Activated CD8-positive, alpha-beta memory T cell treated with anti-CD3 and anti-CD28 coated beads, Interleukin-2, amount 10 ng/mL, durations not matched to agents 7 days and 5 days (primary cell): ENCODE results near the gene NCF1. TPM values are rescaled to one million over a fixed set of nuclear protein-coding genes. Genes with fewer than 3 reads are reported as not detected.
"Not testable (repeated sequence)": the region's sequence is repeated elsewhere in the genome, so short reads cannot be mapped to it uniquely, and the experiment has no call there.

Experiments used
- ATAC-seq: fragments of 150-1000 bp; cut with Tn5 transposase; one replicate; pipeline ENCODE4 v1.10.0; 2021; ENCODE audit warnings: moderate library complexity
- CTCF ChIA-PET: fragments of 350-600 bp; sonication (Branson Sonifier 250); formaldehyde crosslinking; loops from one replicate; lab custom pipeline; 2021; ENCODE audit warnings: antibody characterized with exemption; lab: Charles Lee
- DNase-seq: peaks from one replicate; pipeline ENCODE4 v3.0.0-alpha.2; 2020
- H3K27ac Mint-ChIP-seq: one replicate; pipeline ENCODE4 v1.8.0; 2021; ENCODE audit warnings: mild to moderate bottlenecking, mixed read lengths
- H3K27me3 Mint-ChIP-seq: one replicate; pipeline ENCODE4 v1.8.0; 2021; ENCODE audit warnings: mixed read lengths
- H3K36me3 Mint-ChIP-seq: one replicate; pipeline ENCODE4 v1.8.0; 2021; ENCODE audit warnings: mild to moderate bottlenecking, mixed read lengths
- H3K4me1 Mint-ChIP-seq: one replicate; pipeline ENCODE4 v1.8.0; 2021; ENCODE audit warnings: mixed read lengths
- H3K4me3 Mint-ChIP-seq: one replicate; pipeline ENCODE4 v1.8.0; 2021; ENCODE audit warnings: mild to moderate bottlenecking, moderate library complexity, mixed read lengths
- H3K9me3 Mint-ChIP-seq: one replicate; pipeline ENCODE4 v1.8.0; 2022; ENCODE audit warnings: low read depth, mixed read lengths
- total RNA-seq, 2 experiments: library from RNA; stranded (reverse); gene quantifications; one replicate each; pipeline ENCODE4 v1.2.3, GENCODE V29; 2021

NCF1 gene
- total RNA-seq, 2 experiments from 2014 or later = 0.30 to 0.35 TPM

DNA sequence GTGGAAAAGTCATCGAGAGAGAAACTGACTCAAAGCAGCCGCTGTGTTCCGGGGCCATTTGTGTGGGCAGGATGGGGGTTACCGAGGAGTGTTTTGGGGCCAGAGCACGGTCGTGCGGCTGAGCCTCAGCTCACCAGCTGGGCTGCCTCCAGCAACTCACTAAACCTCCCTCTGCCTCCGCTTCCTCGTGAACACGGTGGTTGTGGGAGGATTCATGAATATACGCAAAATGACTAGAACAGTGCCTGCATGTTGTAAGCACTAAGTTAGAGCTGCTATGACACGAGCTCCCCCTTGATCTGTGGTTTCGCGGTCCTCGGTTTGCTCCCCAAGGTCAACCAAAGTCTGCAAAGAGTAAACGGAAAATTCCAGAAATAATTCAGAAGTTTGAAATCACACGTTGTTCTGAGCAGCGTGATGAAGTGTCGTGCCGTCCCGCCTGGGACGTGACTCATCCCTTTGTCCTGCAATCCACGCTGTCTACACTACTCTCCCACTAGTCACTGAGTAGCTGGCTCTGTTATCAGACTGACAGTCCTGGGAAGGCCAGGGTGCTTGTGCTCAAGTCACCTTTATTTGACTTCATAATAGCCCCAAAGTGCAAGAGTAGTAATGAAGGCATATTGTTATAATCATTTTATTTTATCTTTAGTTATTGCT is 46.5 kb downstream of the NCF1 start:
- peak; percentile 68 for ATAC-seq
- H3K36me3 Mint-ChIP-seq, H3K4me1 Mint-ChIP-seq, H3K4me3 Mint-ChIP-seq, H3K27ac Mint-ChIP-seq, H3K9me3 Mint-ChIP-seq, CTCF ChIA-PET, H3K27me3 Mint-ChIP-seq, DNase-seq: not testable (repeated sequence)

DNA sequence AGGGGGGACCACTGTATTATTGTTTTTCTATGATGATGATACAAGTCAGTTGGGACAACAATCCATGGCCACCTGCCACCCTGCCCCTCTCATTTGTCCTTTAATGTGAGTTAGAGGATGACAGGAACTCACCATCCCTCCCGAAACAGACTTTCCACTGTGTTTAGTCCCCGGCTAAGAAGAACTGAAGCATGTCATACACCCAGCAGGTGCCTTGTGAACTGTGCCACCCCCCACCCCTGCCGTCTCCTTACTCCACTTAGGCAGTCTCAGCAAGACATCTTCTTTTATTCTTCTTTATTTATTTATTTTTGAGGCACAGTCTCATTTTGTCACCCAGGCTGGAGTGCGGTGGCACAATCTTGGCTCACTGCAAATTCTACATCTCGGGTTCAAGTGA is 47.4 kb downstream of the NCF1 start:
- ATAC-seq, H3K4me3 Mint-ChIP-seq, H3K36me3 Mint-ChIP-seq, H3K9me3 Mint-ChIP-seq, H3K4me1 Mint-ChIP-seq, H3K27me3 Mint-ChIP-seq, H3K27ac Mint-ChIP-seq, DNase-seq, CTCF ChIA-PET: not testable (repeated sequence)

DNA sequence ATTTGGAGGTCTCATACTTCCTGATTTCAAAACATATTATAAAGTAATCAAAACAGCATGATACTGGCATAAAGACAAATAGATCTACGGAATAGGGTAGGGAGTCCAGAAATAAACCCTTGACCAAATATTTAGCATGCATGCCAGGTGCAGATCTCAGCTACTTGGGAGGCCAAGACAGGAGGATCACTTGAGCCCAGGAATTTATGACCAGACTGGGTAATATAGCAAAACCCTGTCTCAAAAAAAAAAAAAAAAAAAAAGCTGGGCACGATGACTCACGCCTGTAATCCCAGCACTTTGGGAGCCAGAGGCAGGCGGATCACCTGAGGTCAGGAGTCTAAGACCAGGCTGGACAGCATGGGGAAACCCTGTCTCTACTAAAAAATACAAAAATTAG is 56.1 kb downstream of the NCF1 start:
- H3K4me1 Mint-ChIP-seq, ATAC-seq, H3K27ac Mint-ChIP-seq, H3K36me3 Mint-ChIP-seq, H3K9me3 Mint-ChIP-seq, DNase-seq, CTCF ChIA-PET, H3K4me3 Mint-ChIP-seq, H3K27me3 Mint-ChIP-seq: not testable (repeated sequence)

DNA sequence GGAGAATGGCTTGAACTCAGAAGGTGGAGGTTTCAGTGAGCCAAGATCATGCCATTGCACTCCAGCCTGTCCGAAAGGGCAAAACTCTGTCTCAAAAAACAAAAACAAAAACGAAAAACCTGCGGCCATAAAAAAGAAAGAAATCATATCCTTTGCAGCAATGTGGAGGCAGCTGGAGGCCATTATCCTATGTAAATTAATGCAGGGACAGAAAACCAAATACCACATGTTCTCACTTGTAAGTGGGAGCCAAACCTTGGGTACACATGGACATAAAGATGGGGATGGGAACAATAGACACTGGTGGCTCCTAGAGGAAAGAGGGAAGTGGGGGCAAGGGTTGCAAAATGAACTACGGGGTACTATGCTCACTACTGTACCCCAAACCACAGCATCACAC is 56.6 kb downstream of the NCF1 start:
- not testable (repeated sequence) for H3K4me1 Mint-ChIP-seq, ATAC-seq, H3K4me3 Mint-ChIP-seq

More for the DNA sequence above, 56.6 kb downstream of the NCF1 start:
- DNase-seq, H3K27ac Mint-ChIP-seq, H3K36me3 Mint-ChIP-seq, H3K27me3 Mint-ChIP-seq, CTCF ChIA-PET, H3K9me3 Mint-ChIP-seq: not testable (repeated sequence)

Other genes with a start within 250 kb of the NCF1 start
- gene GTF2I, start 116.3 kb upstream of the NCF1 start, total RNA-seq = 100 to 1,000 TPM; 186 to 220 TPM
- gene GTF2IRD2, start 77.6 kb downstream of the NCF1 start, total RNA-seq = 1 to 10 TPM; 5.9 to 7.1 TPM
- gene CASTOR2, start 190.7 kb downstream of the NCF1 start, total RNA-seq = 1 to 10 TPM; 3.1 to 5.7 TPM